ENCODE measurements around the gene DENND4A. TPM values are rescaled to one million over a fixed set of nuclear protein-coding genes. Genes with fewer than 3 reads are reported as not detected.

Gene DENND4A
- total and polyA plus RNA-seq, 2 of the 4 experiments (the other 2 are of a cell fraction): 4.1 to 17.7 TPM

DNA sequence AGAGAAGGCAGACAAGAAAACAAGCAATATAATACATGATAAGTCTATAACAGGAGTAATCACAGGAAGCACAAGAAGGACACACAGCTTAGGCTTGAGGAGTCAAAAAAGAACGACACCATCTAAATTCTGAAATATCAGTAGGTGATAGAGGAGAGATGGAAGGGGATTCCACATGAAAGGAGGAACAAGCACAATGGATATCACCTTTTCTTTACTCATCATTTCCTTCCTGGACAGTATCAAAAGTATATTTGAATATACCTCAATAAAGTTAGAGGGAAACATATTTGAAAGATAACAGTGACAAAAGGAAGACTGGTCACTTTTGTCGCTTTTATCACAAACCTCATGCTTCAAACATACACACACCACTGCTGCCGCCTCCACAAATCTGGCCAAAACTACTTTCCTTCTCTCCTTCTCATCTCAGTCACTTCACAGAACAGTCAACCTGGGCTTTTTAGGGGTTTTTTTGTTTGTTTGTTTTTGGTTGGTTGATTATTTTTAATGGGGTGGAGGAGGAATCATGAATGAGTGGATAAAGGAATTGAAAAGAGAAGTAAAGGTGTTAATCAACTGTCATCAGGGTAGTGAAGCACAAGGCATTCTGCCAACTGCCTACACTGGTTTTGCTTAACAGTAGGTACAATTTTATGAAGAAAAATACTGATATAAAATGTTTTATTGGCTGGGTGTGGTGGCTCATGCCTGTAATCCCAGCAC lies 18.5 kb downstream of the DENND4A start:
- POLR2A ChIA-PET (ENCODE audit: unreplicated experiment): no interaction called here
- CTCF ChIA-PET: interaction anchor here (0.6 kb wide), 1 partner anchor 100 kb away, joined by 3 read pairs; no protein-coding TSS in a partner anchor
- Histone ChIP-seq H4K5ac (ENCODE audit: low read depth, low read length) (no peak overlapping the region), H4K91ac (ENCODE audit: insufficient read depth, low read depth, low read length) (no peak overlapping the region), H3K79me1 (ENCODE audit: low read depth in 1 of 2, low read length in 2 of 2) (peaks cover 7 to 32% of the 10 kb centered on the region in 2 experiments; a peak in 3 of 4 replicates), H3K36me3 (ENCODE audit: control insufficient read depth, insufficient read depth, low read length) (no peaks in the 10 kb centered on the region), H3K18ac (ENCODE audit: low read depth, low read length) (no peak overlapping the region), H3K4me3 (ENCODE audit: insufficient read depth, low read depth, low read length) (no peak overlapping the region), H2AFZ (replicated peaks; ENCODE audit: low read length, poor library complexity) (no peak overlapping the region), H4K8ac (ENCODE audit: low read depth in 2 of 2, low read length in 2 of 2) (no peak overlapping the region), H3K4ac (ENCODE audit: low read depth, low read length) (no peak overlapping the region), H2AK9ac (replicated peaks; ENCODE audit: low read depth, low read length, poor library complexity) (no peak overlapping the region), H3K27me3 (ENCODE audit: control insufficient read depth, insufficient read depth, low read length) (no peaks in the 10 kb centered on the region), H3K4me2 (ENCODE audit: low read depth, low read length) (no peak overlapping the region), H4K20me1 (ENCODE audit: insufficient read depth, low read length) (no peaks in the 10 kb centered on the region), H3K14ac (replicated peaks; ENCODE audit: low read depth, low read length) (no peak overlapping the region), H3K23ac (ENCODE audit: low read depth, low read length) (no peak overlapping the region), H3K9me3 (ENCODE audit: control insufficient read depth, insufficient read depth, low read length) (no peaks in the 10 kb centered on the region), H3K9me1 (ENCODE audit: insufficient read depth, low read length) (no peaks in the 10 kb centered on the region; the same call in 1 of the 2 replicates), H3K27ac (ENCODE audit: insufficient read depth, low read length) (no peak overlapping the region), H2BK120ac (ENCODE audit: low read depth, low read length) (no peak overlapping the region), H3K56ac (ENCODE audit: extremely low read depth, insufficient read depth, low read length) (no peak overlapping the region), H2BK20ac (ENCODE audit: low read depth, low read length) (no peak overlapping the region), H2AK5ac (ENCODE audit: low read depth, low read length) (no peak overlapping the region), H2BK15ac (ENCODE audit: low read depth, low read length) (no peak overlapping the region), H3K9ac (ENCODE audit: low read depth, low read length) (no peak overlapping the region), H2BK5ac (ENCODE audit: low read depth, low read length, poor library complexity, severe bottlenecking) (no peak overlapping the region), H3K4me1 (ENCODE audit: control insufficient read depth, insufficient read depth, low read length) (no peaks in the 10 kb centered on the region)
- intact Hi-C loops (cut with micrococcal nuclease) (no loop called here), in situ Hi-C loops (cut with MboI; ENCODE audit: low sequenced_read_pairs) (no loop called here), dilution Hi-C loops (cut with HindIII; ENCODE audit: low sequenced_read_pairs, unreplicated experiment) (no loop called here)
- no TSS peak for BruUV-seq (replicated peaks)
- TF ChIP-seq CEBPB (IDR thresholded peaks at IDR 0.05; ENCODE audit: low read depth, low read length) (no peak), CHD1 (IDR thresholded peaks at IDR 0.05; ENCODE audit: low read depth, low read length) (no peak), SMC3 (IDR thresholded peaks at IDR 0.05; ENCODE audit: low read depth, low read length) (no peak), BHLHE40 (IDR thresholded peaks at IDR 0.05; ENCODE audit: low read depth, low read length) (no peak), MAFK (IDR thresholded peaks at IDR 0.05; ENCODE audit: low read depth, low read length) (no peak), MAZ (IDR thresholded peaks at IDR 0.05; ENCODE audit: borderline replicate concordance, low read depth, low read length) (no peak)
- no CpG with 5 or more reads among the region's 3 CpGs for WGBS, 2 experiments (ENCODE audit: extremely low coverage in 2 of 2, insufficient read length in 1 of 2)
- ATAC-seq (ENCODE audit: low read depth) (no peak), DNase-seq (no peak)
